Esophagus squamous epithelium (tissue), 5 donors: ENCODE measurements around the gene PGAM5. TPM values are rescaled to one million over a fixed set of nuclear protein-coding genes. Genes with fewer than 3 reads are reported as not detected.

ENCODE experiments used
- DNase-seq: peaks from one replicate; lab custom pipeline; 2025; lab: John Stamatoyannopoulos, UW
- H3K27ac ChIP-seq, 4 donors: fragments of 200-600 bp; sonication (generic); one replicate each; pipeline ENCODE4 v1.5.1; 2016 to 2019; ENCODE audit warnings: mild to moderate bottlenecking in 1 of 4
- H3K27me3 ChIP-seq, 4 donors: fragments of 200-600 bp; sonication (generic); 1 replicate in 3 of 4; 2 replicates in 1 of 4; pipeline versions ENCODE4 v1.5.1 to v1.6.0; 2017 to 2021; ENCODE audit warnings: antibody characterized with exemption in 1 of 4
- H3K36me3 ChIP-seq, 3 donors: fragments of 200-600 bp; sonication (generic); one replicate each; pipeline ENCODE4 v1.5.1; 2016 to 2019
- H3K4me1 ChIP-seq, 3 donors: fragments of 200-600 bp; sonication (generic); one replicate each; pipeline ENCODE4 v1.5.1; 2017 to 2019
- H3K4me3 ChIP-seq, 4 donors: fragments of 200-600 bp; sonication (generic); 1 replicate in 3 of 4; 2 replicates in 1 of 4; pipeline ENCODE4 v1.5.1; 2016 to 2019; ENCODE audit warnings: mild to moderate bottlenecking in 2 of 4, moderate library complexity in 1 of 4
- H3K9me3 ChIP-seq, 3 donors: fragments of 200-600 bp; sonication (generic); one replicate each; pipeline ENCODE4 v1.5.1; 2016 to 2019
- CTCF ChIP-seq, 6 experiments: fragments of 450-650 bp in 4 of 6; fragments of 200-600 bp in 2 of 6; sonication (generic) in 2 of 6; IDR thresholded peaks; one replicate each; pipeline ENCODE4 v1.5.1; 2016 to 2019; ENCODE audit warnings: antibody characterized with exemption in 6 of 6, mild to moderate bottlenecking in 4 of 6, moderate library complexity in 4 of 6
- POLR2A ChIP-seq, 4 donors: fragments of 450-650 bp; IDR thresholded peaks; one replicate each; pipeline ENCODE4 v1.6.1; 2017; ENCODE audit warnings: antibody characterized with exemption in 4 of 4, mild to moderate bottlenecking in 4 of 4, moderate library complexity in 3 of 4
- WGBS, 2 donors: methylation state at CpG; one replicate each; pipeline ENCODE4 v1.1.5; 2018; 5-methylcytosine and 5-hydroxymethylcytosine counted together
- intact Hi-C: fragments of 100-400 bp; cut with DNase I; formaldehyde crosslinking; loops from one replicate; pipeline ENCODE4 v1.15.0; 2022
- total RNA-seq, 4 donors: library from RNA; depleted of rRNA; stranded (reverse); fragments of >200 nt; gene quantifications; one replicate each; pipeline ENCODE4 v1.1.0, GENCODE V29; 2016
- donor health status: DM: yes; HTN: yes; CAD: no.

Gene PGAM5
- total RNA-seq, 4 donors from 2014 or later: 33.9 to 71.0 (median 39.9) TPM

- TF ChIP-seq POLR2A (IDR thresholded peaks at IDR 0.05) (no peak), CTCF (IDR thresholded peaks at IDR 0.05) (no peak)
- H3K36me3 ChIP-seq: peaks cover 23 to 98% (median 57%) of the 10 kb centered on the region in 3 donors
- 79 to 85% methylated on average over 8 to 18 of the region's 24 CpGs for WGBS, 2 donors
- H3K27me3 ChIP-seq: no peaks in the 10 kb centered on the region
- no peaks in the 10 kb centered on the region for H3K9me3 ChIP-seq
- no peak overlapping the region for H3K27ac ChIP-seq
- no peak overlapping the region for H3K4me3 ChIP-seq
- intact Hi-C loops: no loop called here
- H3K4me1 ChIP-seq: no peaks in the 10 kb centered on the region
- DNase-seq: no peak
Observed at GRCh38 chr12:132729541-132730320, 19.1 kb downstream of the PGAM5 start.

- Histone ChIP-seq H3K27me3 (no peaks in the 10 kb centered on the region), H3K4me1 (no peaks in the 10 kb centered on the region), H3K36me3 (peaks cover 18 to 98% (median 55%) of the 10 kb centered on the region in 3 donors), H3K27ac (no peak overlapping the region), H3K9me3 (no peaks in the 10 kb centered on the region), H3K4me3 (no peak overlapping the region)
- intact Hi-C loops: no loop called here
- TF ChIP-seq CTCF (IDR thresholded peaks at IDR 0.05): no peak
- TF ChIP-seq POLR2A (IDR thresholded peaks at IDR 0.05): no peak
- DNase-seq: no peak
- 92 to 95% methylated on average over 2 to 7 of the region's 11 CpGs for WGBS, 2 donors
Observed at GRCh38 chr12:132730353-132730752, 19.7 kb downstream of the PGAM5 start.

GRCh38 chr12:132731574-132731973 lies 20.9 kb downstream of the PGAM5 start:
- no peaks in the 10 kb centered on the region for H3K4me1 ChIP-seq
- no peak overlapping the region for H3K27ac ChIP-seq
- WGBS, 2 donors: 81 to 87% methylated on average over 16 to 17 of the region's 17 CpGs
- DNase-seq: no peak
- intact Hi-C loops: no loop called here
- no peaks in the 10 kb centered on the region for H3K27me3 ChIP-seq
- H3K9me3 ChIP-seq: no peaks in the 10 kb centered on the region
- peaks cover 22 to 98% (median 59%) of the 10 kb centered on the region in 3 donors for H3K36me3 ChIP-seq
- H3K4me3 ChIP-seq: no peak overlapping the region
- no peak for TF ChIP-seq CTCF (IDR thresholded peaks at IDR 0.05)
- no peak for TF ChIP-seq POLR2A (IDR thresholded peaks at IDR 0.05)

- WGBS, 2 donors: 77 to 83% methylated on average over 10 of the region's 10 CpGs
- intact Hi-C loops: no loop called here
Observed at GRCh38 chr12:132734206-132734605, 23.6 kb downstream of the PGAM5 start.

More at GRCh38 chr12:132734206-132734605, 23.6 kb downstream of the PGAM5 start:
- Histone ChIP-seq H3K27me3 (no peaks in the 10 kb centered on the region), H3K36me3 (peaks cover 23 to 98% (median 60%) of the 10 kb centered on the region in 3 donors), H3K9me3 (no peaks in the 10 kb centered on the region), H3K4me1 (no peaks in the 10 kb centered on the region), H3K4me3 (no peak overlapping the region), H3K27ac (no peak overlapping the region)
- DNase-seq: no peak
- TF ChIP-seq POLR2A (IDR thresholded peaks at IDR 0.05) (no peak), CTCF (IDR thresholded peaks at IDR 0.05) (no peak)
